Measurements from ENCODE around the gene STX17. TPM values are rescaled to one million over a fixed set of nuclear protein-coding genes. Genes with fewer than 3 reads are reported as not detected.

STX17 gene
- total RNA-seq, 1 experiment from 2014 or later = 19.5 TPM

Other genes starting within 250 kb of the STX17 start
- gene NR4A3, start 84.8 kb upstream of the STX17 start, total RNA-seq (2014; rRNA removed; shearing (Covaris generic)) = 5.8 and 7.1 TPM in 2 replicates
- gene ERP44, start 192.3 kb downstream of the STX17 start, total RNA-seq (2014; rRNA removed; shearing (Covaris generic)) = 25.0 and 26.1 TPM in 2 replicates
- gene INVS, start 192.6 kb downstream of the STX17 start, total RNA-seq (2014; rRNA removed; shearing (Covaris generic)) = 25.1 and 27.2 TPM in 2 replicates